Measurements from ENCODE around the gene SLC6A19. TPM values are rescaled to one million over a fixed set of nuclear protein-coding genes. Genes with fewer than 3 reads are reported as not detected.

The SLC6A19 gene
- total and polyA plus RNA-seq, 2 donors (not counting 1 experiment from before 2014, with no cell fraction given): not detected

DNA sequence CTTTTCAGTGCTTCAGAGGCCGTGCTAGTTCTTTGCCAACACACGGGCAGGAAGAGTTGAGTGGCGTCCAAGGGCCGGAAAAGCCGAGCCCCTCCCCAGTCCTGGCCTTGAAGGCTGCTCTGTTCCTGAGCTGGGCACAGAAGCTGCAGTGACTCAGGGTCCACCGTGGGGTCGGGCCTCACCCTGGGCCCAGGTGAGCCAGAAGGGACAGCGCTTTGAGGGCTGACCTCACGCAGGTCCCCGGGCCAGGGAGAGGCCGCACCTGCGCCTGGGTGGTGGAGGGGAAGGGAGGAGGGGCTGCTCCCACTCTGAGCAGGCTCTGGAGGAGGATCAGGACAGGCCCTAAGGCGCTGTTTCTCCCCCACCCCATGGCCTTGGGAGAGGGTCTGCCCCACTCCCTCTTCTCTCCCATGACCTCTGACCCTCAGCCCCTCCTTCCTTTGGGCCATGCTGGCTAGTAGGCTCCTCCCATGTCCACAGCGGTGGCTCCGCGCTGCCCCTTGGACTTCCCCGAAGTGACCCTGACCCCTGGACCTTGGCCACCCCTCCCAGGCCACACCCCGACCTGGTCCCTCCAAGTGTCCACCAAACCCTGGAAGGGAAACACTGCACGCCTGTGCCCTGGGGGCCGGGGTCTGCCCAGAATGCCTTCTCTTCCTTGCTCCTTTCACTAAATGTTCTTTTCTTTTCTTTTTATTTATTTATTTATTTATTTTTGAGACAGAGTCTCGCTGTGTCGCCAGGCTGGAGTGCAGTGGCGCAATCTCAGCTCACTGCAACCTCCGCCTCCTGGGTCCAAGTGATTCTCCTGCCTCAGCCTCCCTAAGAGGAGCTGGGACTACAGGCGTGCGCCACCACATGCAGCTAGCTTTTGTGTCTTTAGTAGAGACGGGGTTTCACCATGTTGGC, 19.7 kb upstream of the SLC6A19 start:
- WGBS (ENCODE audit: insufficient coverage): 88% methylated on average over 20 of the region's 27 CpGs
- Mint-ChIP-seq H3K4me1 (no peaks in the 10 kb centered on the region), H3K27ac (no peak overlapping the region), H3K4me3 (no peak overlapping the region), H3K27me3 (peaks cover 3% of the 10 kb centered on the region), H3K9me3 (ENCODE audit: insufficient read depth) (no peaks in the 10 kb centered on the region)
- Histone ChIP-seq H3K4me1 (ENCODE audit: control insufficient read depth in 2 of 2, insufficient read depth in 2 of 2, low read length in 2 of 2) (no peaks in the 10 kb centered on the region), H2AFZ (ENCODE audit: insufficient read depth, low read depth, low read length, poor library complexity, severe bottlenecking) (no peak overlapping the region), H3K79me2 (ENCODE audit: control insufficient read depth, insufficient read depth, low read length) (no peaks in the 10 kb centered on the region), H4K20me1 (ENCODE audit: control insufficient read depth, insufficient read depth, low read length, poor library complexity, severe bottlenecking) (no peaks in the 10 kb centered on the region), H3K9ac (ENCODE audit: low read length) (no peak overlapping the region), H3K9me3 (ENCODE audit: control extremely low read depth in 1 of 3, control insufficient read depth in 2 of 3, insufficient read depth in 1 of 3, low read length in 2 of 3) (no peaks in the 10 kb centered on the region), H3K27ac (ENCODE audit: low read length in 2 of 2) (no peak overlapping the region), H3K4me3 (ENCODE audit: control extremely low read depth in 1 of 5, extremely low read depth in 1 of 5, insufficient read depth in 1 of 5, low read depth in 2 of 5, low read length in 4 of 5) (no peak overlapping the region), H3K27me3 (replicated peaks in 1 of 4; ENCODE audit: control extremely low read depth in 1 of 4, control insufficient read depth in 3 of 4, insufficient read depth in 4 of 4, low read length in 3 of 4) (no peaks in the 10 kb centered on the region), H3K36me3 (replicated peaks in 1 of 2; ENCODE audit: control extremely low read depth in 1 of 2, control insufficient read depth in 1 of 2, extremely low read depth in 1 of 2, insufficient read depth in 2 of 2, low read length in 1 of 2) (no peaks in the 10 kb centered on the region), H3K4me2 (replicated peaks; ENCODE audit: low read depth, low read length, poor library complexity, severe bottlenecking) (no peak overlapping the region)
- CTCF ChIA-PET: no interaction called here
- TF ChIP-seq EZH2 (IDR thresholded peaks at IDR 0.05; ENCODE audit: borderline replicate concordance, insufficient read depth, low read depth, low read length, poor library complexity, severe bottlenecking): no peak
- TF ChIP-seq CTCF (IDR thresholded peaks at IDR 0.05): no peak
- ATAC-seq (ENCODE audit: low read depth) (no peak), DNase-seq (no peak)
- POLR2A ChIA-PET: no interaction called here
- intact Hi-C loops (cut with micrococcal nuclease): no loop called here

GRCh38 chr5:1182360-1182632, 19.1 kb upstream of the SLC6A19 start:
- Mint-ChIP-seq H3K4me1 (no peaks in the 10 kb centered on the region), H3K9me3 (ENCODE audit: insufficient read depth) (no peaks in the 10 kb centered on the region), H3K27ac (no peak overlapping the region), H3K4me3 (no peak overlapping the region), H3K27me3 (peaks cover 3% of the 10 kb centered on the region)
- no peaks in the 10 kb centered on the region for H4K20me1 ChIP-seq (ENCODE audit: control insufficient read depth, insufficient read depth, low read length, poor library complexity, severe bottlenecking)
- ATAC-seq (ENCODE audit: low read depth) (no peak), DNase-seq (no peak)
- H3K79me2 ChIP-seq (ENCODE audit: control insufficient read depth, insufficient read depth, low read length): no peaks in the 10 kb centered on the region
- no peak overlapping the region for H3K27ac ChIP-seq (ENCODE audit: low read length in 2 of 2)
- H3K4me1 ChIP-seq (ENCODE audit: control insufficient read depth in 2 of 2, insufficient read depth in 2 of 2, low read length in 2 of 2): no peaks in the 10 kb centered on the region
- CTCF ChIA-PET: interaction anchor here (1.8 kb wide), 1 partner anchor 8 kb away, joined by 5 read pairs; no protein-coding TSS in a partner anchor
- H3K9ac ChIP-seq (ENCODE audit: low read length): no peak overlapping the region
- no peaks in the 10 kb centered on the region for H3K9me3 ChIP-seq (ENCODE audit: control extremely low read depth in 1 of 3, control insufficient read depth in 2 of 3, insufficient read depth in 1 of 3, low read length in 2 of 3)
- H2AFZ ChIP-seq (ENCODE audit: insufficient read depth, low read depth, low read length, poor library complexity, severe bottlenecking): no peak overlapping the region
- TF ChIP-seq EZH2 (IDR thresholded peaks at IDR 0.05; ENCODE audit: borderline replicate concordance, insufficient read depth, low read depth, low read length, poor library complexity, severe bottlenecking): no peak
- TF ChIP-seq CTCF (IDR thresholded peaks at IDR 0.05): no peak
- intact Hi-C loops (cut with micrococcal nuclease): no loop called here
- H3K4me2 ChIP-seq (replicated peaks; ENCODE audit: low read depth, low read length, poor library complexity, severe bottlenecking): no peak overlapping the region
- POLR2A ChIA-PET: no interaction called here
- H3K36me3 ChIP-seq (replicated peaks in 1 of 2; ENCODE audit: control extremely low read depth in 1 of 2, control insufficient read depth in 1 of 2, extremely low read depth in 1 of 2, insufficient read depth in 2 of 2, low read length in 1 of 2): no peaks in the 10 kb centered on the region
- 91% methylated on average over 7 of the region's 7 CpGs for WGBS (ENCODE audit: insufficient coverage)
- no peak overlapping the region for H3K4me3 ChIP-seq (ENCODE audit: control extremely low read depth in 1 of 5, extremely low read depth in 1 of 5, insufficient read depth in 1 of 5, low read depth in 2 of 5, low read length in 4 of 5)
- H3K27me3 ChIP-seq (replicated peaks in 1 of 4; ENCODE audit: control extremely low read depth in 1 of 4, control insufficient read depth in 3 of 4, insufficient read depth in 4 of 4, low read length in 3 of 4): no peaks in the 10 kb centered on the region

Data from B cell (primary cell).